ENCODE data around the gene MTM1. TPM values are rescaled to one million over a fixed set of nuclear protein-coding genes. Genes with fewer than 3 reads are reported as not detected.

The MTM1 gene
- total and polyA plus RNA-seq, 2 donors (not counting 1 experiment from before 2014, with no cell fraction given) = 8.7 to 29.8 TPM

DNA sequence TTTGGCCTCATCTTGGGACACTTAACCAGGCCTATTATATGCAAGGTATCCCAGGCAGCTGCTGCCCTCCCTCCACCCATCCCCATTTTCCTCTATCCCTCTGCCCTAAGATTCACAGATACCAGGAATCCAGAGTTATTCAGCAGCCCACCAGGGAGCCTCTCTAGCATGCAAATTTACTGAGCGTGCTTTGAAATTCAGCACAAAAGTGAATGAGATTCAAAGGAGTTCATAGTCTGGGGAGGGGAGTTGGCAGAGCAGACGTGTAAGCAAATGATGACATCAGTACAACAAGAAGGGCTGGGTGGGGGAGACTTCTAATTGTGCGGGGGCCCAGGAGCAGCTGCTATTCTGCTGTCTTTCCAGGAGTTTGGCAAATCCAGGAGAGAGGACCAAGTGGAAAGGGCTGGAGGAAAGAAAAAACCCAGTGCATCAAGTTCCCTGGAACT, 1.7 kb upstream of the MTM1 start:
- Mint-ChIP-seq H3K4me1 (peaks cover 30% of the 10 kb centered on the region), H3K27ac (no peak overlapping the region), H3K9me3 (ENCODE audit: insufficient read depth) (no peaks in the 10 kb centered on the region), H3K4me3 (no peak overlapping the region), H3K27me3 (no peaks in the 10 kb centered on the region)
- Histone ChIP-seq H2AFZ (ENCODE audit: insufficient read depth, low read depth, low read length, poor library complexity, severe bottlenecking) (no peak overlapping the region), H4K20me1 (ENCODE audit: control insufficient read depth, insufficient read depth, low read length, poor library complexity, severe bottlenecking) (no peaks in the 10 kb centered on the region), H3K79me2 (ENCODE audit: control insufficient read depth, insufficient read depth, low read length) (peaks cover 10% of the 10 kb centered on the region), H3K27ac (ENCODE audit: low read length in 2 of 2) (no peak overlapping the region), H3K4me3 (ENCODE audit: control extremely low read depth in 1 of 5, extremely low read depth in 1 of 5, insufficient read depth in 1 of 5, low read depth in 2 of 5, low read length in 4 of 5) (no peak overlapping the region), H3K4me2 (replicated peaks; ENCODE audit: low read depth, low read length, poor library complexity, severe bottlenecking) (no peak overlapping the region), H3K36me3 (replicated peaks in 1 of 2; ENCODE audit: control extremely low read depth in 1 of 2, control insufficient read depth in 1 of 2, extremely low read depth in 1 of 2, insufficient read depth in 2 of 2, low read length in 1 of 2) (no peaks in the 10 kb centered on the region), H3K9me3 (ENCODE audit: control extremely low read depth in 1 of 3, control insufficient read depth in 2 of 3, insufficient read depth in 1 of 3, low read length in 2 of 3) (no peaks in the 10 kb centered on the region), H3K27me3 (replicated peaks in 1 of 4; ENCODE audit: control extremely low read depth in 1 of 4, control insufficient read depth in 3 of 4, insufficient read depth in 4 of 4, low read length in 3 of 4) (no peaks in the 10 kb centered on the region), H3K9ac (ENCODE audit: low read length) (no peak overlapping the region), H3K4me1 (ENCODE audit: control insufficient read depth in 2 of 2, insufficient read depth in 2 of 2, low read length in 2 of 2) (peaks cover 22 to 27% of the 10 kb centered on the region in 2 donors)
- POLR2A ChIA-PET = no interaction called here
- ATAC-seq (ENCODE audit: low read depth) (no peak), DNase-seq (no peak)
- 100% methylated on average over 1 of the region's 3 CpGs for WGBS (ENCODE audit: insufficient coverage)
- TF ChIP-seq EZH2 (IDR thresholded peaks at IDR 0.05; ENCODE audit: borderline replicate concordance, insufficient read depth, low read depth, low read length, poor library complexity, severe bottlenecking) = no peak
- no peak for TF ChIP-seq CTCF (IDR thresholded peaks at IDR 0.05)
- intact Hi-C loops (cut with micrococcal nuclease) = loop anchor here (5.0 kb wide), 1 partner anchor 331 kb away; the partner anchor contains the start of gene CD99L2
- CTCF ChIA-PET = no interaction called here

DNA sequence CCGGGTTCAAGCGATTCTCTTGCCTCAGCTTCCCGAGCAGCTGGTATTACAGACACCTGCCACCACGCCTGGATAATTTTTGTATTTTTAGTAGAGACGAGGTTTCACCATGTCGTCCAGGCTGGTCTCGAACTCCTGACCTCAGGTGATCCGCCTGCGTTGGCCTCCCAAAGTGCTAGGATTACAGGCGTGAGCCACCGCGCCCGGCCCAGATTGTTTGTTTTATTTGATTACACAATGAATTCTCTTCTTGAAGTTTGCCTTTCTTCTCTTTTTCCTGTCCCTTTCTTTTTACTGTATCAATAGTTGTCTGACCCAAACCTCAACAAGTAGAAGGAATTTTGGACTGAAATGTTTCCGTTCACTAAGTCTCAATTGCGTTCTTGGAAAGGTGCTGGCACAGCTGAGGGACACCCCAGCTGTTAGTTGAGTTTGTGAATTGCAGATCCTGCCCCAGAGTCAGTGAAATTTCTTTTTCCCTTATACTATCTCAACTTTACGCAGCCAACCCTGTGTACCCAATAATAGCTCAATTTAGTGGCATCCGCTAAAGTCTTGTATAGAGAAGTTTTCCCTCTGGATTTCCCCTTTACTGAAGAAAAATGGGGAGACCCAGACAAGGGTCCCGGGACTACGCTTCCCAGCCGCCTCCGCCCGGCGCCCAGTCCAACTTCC, 639 bp upstream of the MTM1 start:
- Mint-ChIP-seq H3K27me3 (no peaks in the 10 kb centered on the region), H3K9me3 (ENCODE audit: insufficient read depth) (no peaks in the 10 kb centered on the region), H3K27ac (peak overlapping the region; percentile 85), H3K4me1 (peaks cover 37% of the 10 kb centered on the region), H3K4me3 (peak overlapping the region; percentile 82)
- no peak overlapping the region for H3K9ac ChIP-seq (ENCODE audit: low read length)
- DNase-seq = no peak
- H3K4me1 ChIP-seq (ENCODE audit: control insufficient read depth in 2 of 2, insufficient read depth in 2 of 2, low read length in 2 of 2) = peaks cover 33 to 37% of the 10 kb centered on the region in 2 donors
- no peaks in the 10 kb centered on the region for H3K9me3 ChIP-seq (ENCODE audit: control extremely low read depth in 1 of 3, control insufficient read depth in 2 of 3, insufficient read depth in 1 of 3, low read length in 2 of 3)
- H3K27ac ChIP-seq (ENCODE audit: low read length in 2 of 2) = no peak overlapping the region
- WGBS (ENCODE audit: insufficient coverage) = 100% methylated on average over 3 of the region's 23 CpGs
- H3K4me3 ChIP-seq (ENCODE audit: control extremely low read depth in 1 of 5, extremely low read depth in 1 of 5, insufficient read depth in 1 of 5, low read depth in 2 of 5, low read length in 4 of 5) = peak overlapping the region in 2 of 5 experiments; percentile 22 to 33
- H3K36me3 ChIP-seq (replicated peaks in 1 of 2; ENCODE audit: control extremely low read depth in 1 of 2, control insufficient read depth in 1 of 2, extremely low read depth in 1 of 2, insufficient read depth in 2 of 2, low read length in 1 of 2) = no peaks in the 10 kb centered on the region
- TF ChIP-seq EZH2 (IDR thresholded peaks at IDR 0.05; ENCODE audit: borderline replicate concordance, insufficient read depth, low read depth, low read length, poor library complexity, severe bottlenecking) (no peak), CTCF (IDR thresholded peaks at IDR 0.05) (no peak)
- CTCF ChIA-PET = interaction anchor here (1.3 kb wide), 1 partner anchor 20 kb away, joined by 5 read pairs; no protein-coding TSS in a partner anchor
- no peaks in the 10 kb centered on the region for H4K20me1 ChIP-seq (ENCODE audit: control insufficient read depth, insufficient read depth, low read length, poor library complexity, severe bottlenecking)
- no peak for ATAC-seq (ENCODE audit: low read depth)
- no peak overlapping the region for H2AFZ ChIP-seq (ENCODE audit: insufficient read depth, low read depth, low read length, poor library complexity, severe bottlenecking)
- intact Hi-C loops (cut with micrococcal nuclease) = loop anchor here (1.0 to 5.0 kb wide), 3 partner anchors 21 to 330 kb away; partner anchors contain the start of genes CD99L2 and MTMR1
- peaks cover 20% of the 10 kb centered on the region for H3K79me2 ChIP-seq (ENCODE audit: control insufficient read depth, insufficient read depth, low read length)
- H3K27me3 ChIP-seq (replicated peaks in 1 of 4; ENCODE audit: control extremely low read depth in 1 of 4, control insufficient read depth in 3 of 4, insufficient read depth in 4 of 4, low read length in 3 of 4) = no peaks in the 10 kb centered on the region
- POLR2A ChIA-PET = interaction anchor here (0.6 to 1.9 kb wide), 3 partner anchors 21 to 629 kb away, joined by 3 to 9 read pairs (median 4); partner anchors contain the start of gene MTMR1
- H3K4me2 ChIP-seq (replicated peaks; ENCODE audit: low read depth, low read length, poor library complexity, severe bottlenecking) = peak overlapping the region; percentile 74

Data from B cell (primary cell).